T-cell (primary cell): Measurements from ENCODE around the gene LTB. TPM values are rescaled to one million over a fixed set of nuclear protein-coding genes. Genes with fewer than 3 reads are reported as not detected.
A peak's percentile ranks its signal among the peaks of the same experiment; 100 is the strongest.

ENCODE experiments used
- ATAC-seq, 4 experiments: fragments of 200-7000 bp in 3 of 4; fragments of 150-1000 bp in 1 of 4; cut with Tn5 transposase; replicated peaks in 1 of 4; 1 replicate in 3 of 4; 2 replicates in 1 of 4; pipeline ENCODE4 v1.10.0; 2021; ENCODE audit warnings: moderate library complexity in 3 of 4, mild to moderate bottlenecking in 2 of 4, moderate number of reproducible peaks in 1 of 4
- CTCF ChIA-PET, 2 donors: fragments of 300-600 bp; sonication (Branson Sonifier 250); formaldehyde crosslinking; loops; one replicate each; lab custom pipeline; 2022; ENCODE audit warnings: antibody characterized with exemption in 2 of 2; lab: Charles Lee
- POLR2A ChIA-PET, 2 donors: fragments of 300-600 bp; sonication (Branson Sonifier 250); formaldehyde crosslinking; loops; one replicate each; lab custom pipeline; 2022; ENCODE audit warnings: antibody characterized with exemption in 2 of 2; lab: Charles Lee
- DNase-seq, 35 experiments: peaks; one replicate each; pipeline versions ENCODE4 v3.0.0 to v3.0.0-alpha.2; 2013 to 2023
- H3K27ac ChIP-seq: one replicate; pipeline ENCODE4 v1.5.1; 2013; ENCODE audit warnings: low read length
- H3K27me3 ChIP-seq, 2 experiments: replicated peaks in 1 of 2; 1 replicate in 1 of 2; 2 replicates in 1 of 2; pipeline versions ENCODE4 v1.6.1 to v1.7.0; 2013; ENCODE audit warnings: low read length in 1 of 2, mixed read lengths in 1 of 2; ENCODE audit not compliant: control insufficient read depth in 2 of 2, insufficient read depth in 2 of 2; ENCODE audit errors: extremely low read depth in 1 of 2
- H3K36me3 ChIP-seq, 2 donors: 1 replicate in 1 of 2; 2 replicates in 1 of 2; pipeline versions ENCODE4 v1.6.1 to v1.7.0; 2013; ENCODE audit warnings: low read length in 1 of 2; ENCODE audit not compliant: control insufficient read depth in 2 of 2, insufficient read depth in 1 of 2; ENCODE audit errors: extremely low read depth in 1 of 2
- H3K4me1 ChIP-seq, 2 experiments: 1 replicate in 1 of 2; 2 replicates in 1 of 2; pipeline versions ENCODE4 v1.6.1 to v1.7.0; 2013; ENCODE audit warnings: low read length in 2 of 2, mixed read lengths in 1 of 2; ENCODE audit not compliant: insufficient read depth in 2 of 2, control insufficient read depth in 1 of 2; ENCODE audit errors: extremely low read depth in 1 of 2
- H3K4me3 ChIP-seq, 2 donors: 1 replicate in 1 of 2; 2 replicates in 1 of 2; pipeline versions ENCODE4 v1.5.1 to v1.7.0; 2013; ENCODE audit warnings: mild to moderate bottlenecking in 2 of 2, low read length in 1 of 2, moderate library complexity in 1 of 2; ENCODE audit not compliant: control insufficient read depth in 1 of 2; ENCODE audit errors: extremely low read depth in 1 of 2
- H3K9me3 ChIP-seq: 2 replicates; pipeline ENCODE4 v1.7.0; 2013
- H3K27ac Mint-ChIP-seq, 2 donors: one replicate each; pipeline ENCODE4 v1.8.0; 2020 to 2021; ENCODE audit warnings: mild to moderate bottlenecking in 2 of 2, mixed read lengths in 2 of 2
- H3K27me3 Mint-ChIP-seq, 2 donors: one replicate each; pipeline ENCODE4 v1.8.0; 2021 to 2022; ENCODE audit warnings: mixed read lengths in 2 of 2
- H3K36me3 Mint-ChIP-seq: one replicate; pipeline ENCODE4 v1.8.0; 2021; ENCODE audit warnings: mixed read lengths
- H3K4me1 Mint-ChIP-seq, 3 donors: one replicate each; pipeline ENCODE4 v1.8.0; 2020 to 2022; ENCODE audit warnings: mixed read lengths in 3 of 3, mild to moderate bottlenecking in 1 of 3
- H3K4me3 Mint-ChIP-seq, 3 donors: one replicate each; pipeline ENCODE4 v1.8.0; 2020 to 2022; ENCODE audit warnings: mild to moderate bottlenecking in 3 of 3, mixed read lengths in 3 of 3, moderate library complexity in 3 of 3
- H3K9me3 Mint-ChIP-seq, 3 donors: one replicate each; pipeline ENCODE4 v1.8.0; 2020 to 2022; ENCODE audit warnings: mixed read lengths in 3 of 3
- WGBS: methylation state at CpG from one replicate; pipeline ENCODE4 v1.1.5; 2013; ENCODE audit warnings: missing lambda C conversion rate; ENCODE audit not compliant: insufficient coverage; 5-methylcytosine and 5-hydroxymethylcytosine counted together
- total RNA-seq, 35 experiments: library from RNA in 6 of 35; stranded (reverse) in 6 of 35; fragments of 120-200 nt in 1 of 35; gene quantifications; one replicate each; pipeline versions ENCODE4 v1.2.1 to v1.2.4 and lab custom pipeline; 2013 to 2026

Gene LTB
- total RNA-seq, 5 donors from 2014 or later (not counting 1 experiment from before 2014, with no cell fraction given), result 398 to 926 (median 813) TPM

- no peaks in the 10 kb centered on the region for H3K9me3 ChIP-seq
- peaks cover 22 to 90% of the 10 kb centered on the region in 2 donors for H3K36me3 ChIP-seq
- ATAC-seq (no peak), DNase-seq (no peak)
- no peak overlapping the region for H3K27ac ChIP-seq
- no peak overlapping the region for H3K4me3 Mint-ChIP-seq
- no peak overlapping the region for H3K27ac Mint-ChIP-seq
- ChIA-PET POLR2A (no interaction called here), CTCF (no interaction called here)
- H3K27me3 Mint-ChIP-seq, result no peaks in the 10 kb centered on the region
- WGBS, result 94% methylated on average over 2 of the region's 10 CpGs
- H3K4me1 Mint-ChIP-seq, result peaks cover 13 to 23% (median 13%) of the 10 kb centered on the region in 3 donors
- H3K36me3 Mint-ChIP-seq, result peaks cover 68% of the 10 kb centered on the region
- no peaks in the 10 kb centered on the region for H3K27me3 ChIP-seq
- no peaks in the 10 kb centered on the region for H3K9me3 Mint-ChIP-seq
- peaks cover 5 to 8% of the 10 kb centered on the region in 2 experiments for H3K4me1 ChIP-seq
- no peak overlapping the region for H3K4me3 ChIP-seq
These were observed 44.7 kb upstream of the LTB start for GRCh38 chr6:31626952-31627351.

- no peak overlapping the region for H3K27ac ChIP-seq
- DNase-seq (no peak), ATAC-seq (no peak)
- H3K27me3 ChIP-seq, result no peaks in the 10 kb centered on the region
- H3K36me3 Mint-ChIP-seq, result peaks cover 49% of the 10 kb centered on the region
- H3K4me1 Mint-ChIP-seq, result peaks cover 25 to 31% (median 26%) of the 10 kb centered on the region in 3 donors
- peak overlapping the region in 1 of 2 donors; percentile 2 for H3K27ac Mint-ChIP-seq
- no peaks in the 10 kb centered on the region for H3K27me3 Mint-ChIP-seq
- H3K9me3 Mint-ChIP-seq, result no peaks in the 10 kb centered on the region
- no peaks in the 10 kb centered on the region for H3K9me3 ChIP-seq
- H3K4me3 ChIP-seq, result no peak overlapping the region
- H3K4me1 ChIP-seq, result peaks cover 13 to 24% of the 10 kb centered on the region in 2 experiments
- no peak overlapping the region for H3K4me3 Mint-ChIP-seq
- H3K36me3 ChIP-seq, result peaks cover 9 to 63% of the 10 kb centered on the region in 2 donors
- WGBS, result no CpG with 5 or more reads among the region's 10 CpGs
- ChIA-PET POLR2A (interaction anchor here in 1 of 2 donors (0.6 kb wide), 1 partner anchor 66 kb away, joined by 3 read pairs; no protein-coding TSS in a partner anchor), CTCF (no interaction called here)
These were observed 41.8 kb upstream of the LTB start for GRCh38 chr6:31624070-31624469.

GRCh38 chr6:31622684-31623091 lies 40.5 kb upstream of the LTB start:
- no peaks in the 10 kb centered on the region for H3K9me3 ChIP-seq
- H3K27me3 Mint-ChIP-seq, result no peaks in the 10 kb centered on the region
- peaks cover 9 to 49% of the 10 kb centered on the region in 2 donors for H3K36me3 ChIP-seq
- H3K4me3 Mint-ChIP-seq, result peak overlapping the region in 1 of 3 donors; percentile 75
- peak overlapping the region; percentile 93 to 96 for H3K27ac Mint-ChIP-seq
- ChIA-PET POLR2A (no interaction called here), CTCF (no interaction called here)
- ATAC-seq (no peak), DNase-seq (no peak)
- peaks cover 39% of the 10 kb centered on the region for H3K36me3 Mint-ChIP-seq
- no peaks in the 10 kb centered on the region for H3K9me3 Mint-ChIP-seq
- WGBS, result 66% methylated on average over 3 of the region's 10 CpGs
- H3K4me1 ChIP-seq, result peaks cover 13 to 25% of the 10 kb centered on the region in 2 experiments
- H3K27me3 ChIP-seq, result no peaks in the 10 kb centered on the region
- peaks cover 24 to 35% (median 25%) of the 10 kb centered on the region in 3 donors for H3K4me1 Mint-ChIP-seq
- no peak overlapping the region for H3K4me3 ChIP-seq
- no peak overlapping the region for H3K27ac ChIP-seq

GRCh38 chr6:31621991-31622390 lies 39.8 kb upstream of the LTB start:
- ChIA-PET CTCF (interaction anchor here in 1 of 2 donors (1.4 kb wide), 1 partner anchor 208 kb away, joined by 3 read pairs; no protein-coding TSS in a partner anchor), POLR2A (interaction anchor here in 1 of 2 donors (0.6 kb wide), 1 partner anchor 79 kb away, joined by 3 read pairs; no protein-coding TSS in a partner anchor)
- H3K9me3 ChIP-seq, result no peaks in the 10 kb centered on the region
- no peaks in the 10 kb centered on the region for H3K27me3 ChIP-seq
- WGBS, result 30% methylated on average over 1 of the region's 4 CpGs
- H3K36me3 ChIP-seq, result peaks cover 6 to 42% of the 10 kb centered on the region in 2 donors
- H3K4me3 ChIP-seq, result no peak overlapping the region
- Mint-ChIP-seq H3K27ac (peak overlapping the region; percentile 93 to 96), H3K4me1 (peaks cover 18 to 34% (median 26%) of the 10 kb centered on the region in 3 donors), H3K27me3 (no peaks in the 10 kb centered on the region), H3K9me3 (no peaks in the 10 kb centered on the region), H3K36me3 (peaks cover 32% of the 10 kb centered on the region), H3K4me3 (peak overlapping the region; percentile 75 to 87 (median 83))
- no peak for ATAC-seq
- peak overlapping the region; percentile 85 for H3K27ac ChIP-seq
- no peak for DNase-seq
- peaks cover 15 to 25% of the 10 kb centered on the region in 2 experiments for H3K4me1 ChIP-seq

- Histone ChIP-seq H3K4me3 (peak overlapping the region; percentile 65 to 67), H3K27ac (peak overlapping the region; percentile 85), H3K9me3 (no peaks in the 10 kb centered on the region), H3K36me3 (peaks cover 6 to 36% of the 10 kb centered on the region in 2 donors), H3K4me1 (peaks cover 21 to 29% of the 10 kb centered on the region in 2 experiments), H3K27me3 (no peaks in the 10 kb centered on the region)
- Mint-ChIP-seq H3K36me3 (peaks cover 29% of the 10 kb centered on the region), H3K27ac (peak overlapping the region; percentile 93 to 96), H3K4me3 (peak overlapping the region; percentile 75 to 87 (median 83)), H3K9me3 (no peaks in the 10 kb centered on the region), H3K27me3 (no peaks in the 10 kb centered on the region), H3K4me1 (peaks cover 23 to 39% (median 32%) of the 10 kb centered on the region in 3 donors)
- DNase-seq (peak in 1 of 35 experiments; percentile 6), ATAC-seq (no peak)
- ChIA-PET POLR2A (interaction anchor here in 1 of 2 donors (0.6 kb wide), 1 partner anchor 78 kb away, joined by 3 read pairs; no protein-coding TSS in a partner anchor), CTCF (interaction anchor here in 1 of 2 donors (0.6 to 1.4 kb wide), 3 partner anchors 40 to 209 kb away, joined by 3 to 4 read pairs (median 3); no protein-coding TSS in a partner anchor)
- WGBS, result 27% methylated on average over 10 of the region's 15 CpGs
These were observed 39.2 kb upstream of the LTB start for GRCh38 chr6:31621320-31621939.

- peak within 1 kb of the TSS; percentile 75 to 87 (median 83) for H3K4me3 Mint-ChIP-seq
- peaks cover 24% of the 10 kb centered on the region for H3K36me3 Mint-ChIP-seq
- peak within 1 kb of the TSS; percentile 95 to 96 for H3K27ac Mint-ChIP-seq
- Histone ChIP-seq H3K4me1 (peaks cover 24 to 36% of the 10 kb centered on the region in 2 experiments), H3K27ac (peak within 1 kb of the TSS; percentile 98), H3K9me3 (no peaks in the 10 kb centered on the region), H3K27me3 (no peaks in the 10 kb centered on the region), H3K36me3 (peaks cover 6 to 30% of the 10 kb centered on the region in 2 donors), H3K4me3 (peak within 1 kb of the TSS; percentile 65 to 67)
- H3K27me3 Mint-ChIP-seq, result no peaks in the 10 kb centered on the region
- peak in 13 of 35 experiments; percentile 60 to 97 (median 86) for DNase-seq
- H3K4me1 Mint-ChIP-seq, result peaks cover 30 to 46% (median 39%) of the 10 kb centered on the region in 3 donors
- ChIA-PET CTCF (interaction anchor here in 1 of 2 donors (0.6 to 1.4 kb wide), 4 partner anchors 41 to 209 kb away, joined by 3 to 10 read pairs (median 4); no protein-coding TSS in a partner anchor), POLR2A (no interaction called here)
- peak in 3 of 4 experiments; percentile 35 to 39 (median 38) for ATAC-seq
- no peaks in the 10 kb centered on the region for H3K9me3 Mint-ChIP-seq
- 0% methylated on average over 28 of the region's 67 CpGs for WGBS
These were observed 38.5 kb upstream of the LTB start, which contains the start of gene PRRC2A for GRCh38 chr6:31620586-31621319. TSS of gene PRRC2A (plus strand) at chr6:31620715. CDS start at chr6:31622790, 2,075 bp downstream.
